ENCODE data around the gene ASB5.

Gene ASB5

DNA sequence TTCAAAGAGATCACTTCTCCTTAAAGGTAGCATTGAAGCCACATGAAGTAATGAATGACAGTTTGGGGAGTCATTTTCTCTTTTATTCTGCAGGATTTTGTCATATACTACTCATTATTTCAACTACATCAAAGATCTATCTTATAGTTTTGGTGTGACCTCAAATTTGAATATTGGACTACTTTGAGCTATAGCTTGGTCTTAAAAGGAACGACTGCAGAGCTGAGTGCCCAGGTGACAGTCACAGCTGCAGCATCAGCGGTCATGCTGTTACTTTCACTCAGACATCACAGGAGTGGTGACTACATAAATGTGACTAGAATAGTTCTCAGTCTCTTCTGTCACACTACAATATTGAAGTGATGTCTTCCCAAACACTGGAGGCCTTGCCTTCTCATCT is 40.0 kb upstream of the ASB5 start:
- Histone ChIP-seq H3K4me1 (ENCODE audit: insufficient read depth, low read length, severe bottlenecking) (peaks cover 16% of the 10 kb centered on the region), H3F3A (ENCODE audit: insufficient read depth, low read length) (no peaks in the 10 kb centered on the region), H3K27ac (ENCODE audit: low read depth, low read length, poor library complexity, severe bottlenecking) (no peak overlapping the region), H4K20me1 (ENCODE audit: insufficient read depth, low read length) (no peaks in the 10 kb centered on the region), H3K9me3 (ENCODE audit: low read length) (no peaks in the 10 kb centered on the region), H3K4me2 (ENCODE audit: low read length) (no peak overlapping the region), H3K4me3 (ENCODE audit: low read depth, low read length, poor library complexity, severe bottlenecking) (no peak overlapping the region), H3K9ac (ENCODE audit: low read length) (no peak overlapping the region), H3K79me2 (ENCODE audit: insufficient read depth, low read length) (no peaks in the 10 kb centered on the region), H3K36me3 (ENCODE audit: insufficient read depth, low read length) (no peaks in the 10 kb centered on the region), H2AFZ (ENCODE audit: low read length) (no peak overlapping the region), H3K9me2 (ENCODE audit: low read depth, low read length) (no peaks in the 10 kb centered on the region), H3K27me3 (ENCODE audit: insufficient read depth, low read length) (no peaks in the 10 kb centered on the region)
- no peak for TF ChIP-seq EZH2 (IDR thresholded peaks at IDR 0.05; ENCODE audit: borderline replicate concordance, low read length)
- TF ChIP-seq, protein P1, sequence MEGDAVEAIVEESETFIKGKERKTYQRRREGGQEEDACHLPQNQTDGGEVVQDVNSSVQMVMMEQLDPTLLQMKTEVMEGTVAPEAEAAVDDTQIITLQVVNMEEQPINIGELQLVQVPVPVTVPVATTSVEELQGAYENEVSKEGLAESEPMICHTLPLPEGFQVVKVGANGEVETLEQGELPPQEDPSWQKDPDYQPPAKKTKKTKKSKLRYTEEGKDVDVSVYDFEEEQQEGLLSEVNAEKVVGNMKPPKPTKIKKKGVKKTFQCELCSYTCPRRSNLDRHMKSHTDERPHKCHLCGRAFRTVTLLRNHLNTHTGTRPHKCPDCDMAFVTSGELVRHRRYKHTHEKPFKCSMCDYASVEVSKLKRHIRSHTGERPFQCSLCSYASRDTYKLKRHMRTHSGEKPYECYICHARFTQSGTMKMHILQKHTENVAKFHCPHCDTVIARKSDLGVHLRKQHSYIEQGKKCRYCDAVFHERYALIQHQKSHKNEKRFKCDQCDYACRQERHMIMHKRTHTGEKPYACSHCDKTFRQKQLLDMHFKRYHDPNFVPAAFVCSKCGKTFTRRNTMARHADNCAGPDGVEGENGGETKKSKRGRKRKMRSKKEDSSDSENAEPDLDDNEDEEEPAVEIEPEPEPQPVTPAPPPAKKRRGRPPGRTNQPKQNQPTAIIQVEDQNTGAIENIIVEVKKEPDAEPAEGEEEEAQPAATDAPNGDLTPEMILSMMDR (IDR thresholded peaks at IDR 0.05; ENCODE audit: low read length), result no peak

DNA sequence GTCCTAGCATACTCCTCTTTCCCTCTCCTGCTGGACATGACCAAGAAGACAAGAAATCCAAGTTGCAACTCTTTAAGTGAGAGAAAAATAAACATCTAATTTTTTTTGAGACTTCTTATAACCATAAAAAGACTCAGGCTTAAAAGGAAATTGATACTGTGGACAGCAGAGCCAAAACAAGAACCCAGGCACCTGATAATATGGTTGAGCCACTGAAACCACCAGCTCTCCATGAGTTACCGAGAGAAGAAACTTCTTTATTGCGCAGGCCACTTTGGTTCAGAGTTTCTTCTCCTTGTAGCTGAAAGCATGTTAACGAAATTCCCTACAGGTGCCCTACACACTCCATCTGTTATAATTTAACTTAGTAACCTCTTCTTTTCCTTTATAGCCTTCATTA is 39.4 kb upstream of the ASB5 start:
- H3K27ac ChIP-seq (ENCODE audit: low read depth, low read length, poor library complexity, severe bottlenecking), result no peak overlapping the region
- no peaks in the 10 kb centered on the region for H4K20me1 ChIP-seq (ENCODE audit: insufficient read depth, low read length)
- no peaks in the 10 kb centered on the region for H3K36me3 ChIP-seq (ENCODE audit: insufficient read depth, low read length)
- H3K4me3 ChIP-seq (ENCODE audit: low read depth, low read length, poor library complexity, severe bottlenecking), result no peak overlapping the region
- no peaks in the 10 kb centered on the region for H3K9me3 ChIP-seq (ENCODE audit: low read length)
- no peaks in the 10 kb centered on the region for H3F3A ChIP-seq (ENCODE audit: insufficient read depth, low read length)
- no peaks in the 10 kb centered on the region for H3K9me2 ChIP-seq (ENCODE audit: low read depth, low read length)
- H3K4me1 ChIP-seq (ENCODE audit: insufficient read depth, low read length, severe bottlenecking), result peaks cover 16% of the 10 kb centered on the region
- H3K79me2 ChIP-seq (ENCODE audit: insufficient read depth, low read length), result no peaks in the 10 kb centered on the region
- H3K4me2 ChIP-seq (ENCODE audit: low read length), result no peak overlapping the region
- no peak overlapping the region for H2AFZ ChIP-seq (ENCODE audit: low read length)
- H3K9ac ChIP-seq (ENCODE audit: low read length), result no peak overlapping the region
- TF ChIP-seq, protein P1 (IDR thresholded peaks at IDR 0.05; ENCODE audit: low read length), result no peak
- TF ChIP-seq EZH2 (IDR thresholded peaks at IDR 0.05; ENCODE audit: borderline replicate concordance, low read length), result no peak
- no peaks in the 10 kb centered on the region for H3K27me3 ChIP-seq (ENCODE audit: insufficient read depth, low read length)

DNA sequence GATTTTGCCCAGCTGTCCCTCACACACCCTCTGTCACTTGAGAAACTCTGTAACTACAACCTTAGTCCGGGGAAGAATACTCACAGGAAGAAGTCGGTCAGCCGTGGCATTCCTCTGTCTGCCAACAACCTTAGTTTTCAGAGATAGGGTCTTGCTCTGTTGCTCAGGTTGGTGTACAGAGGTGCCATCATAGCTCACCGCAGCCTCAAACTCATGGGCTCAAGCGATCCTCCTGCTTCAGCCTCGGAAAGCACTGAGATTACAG is 38.6 kb upstream of the ASB5 start:
- Histone ChIP-seq H3K9ac (ENCODE audit: low read length) (no peak overlapping the region), H3K4me1 (ENCODE audit: insufficient read depth, low read length, severe bottlenecking) (peaks cover 16% of the 10 kb centered on the region), H3K79me2 (ENCODE audit: insufficient read depth, low read length) (no peaks in the 10 kb centered on the region), H4K20me1 (ENCODE audit: insufficient read depth, low read length) (no peaks in the 10 kb centered on the region), H3K9me3 (ENCODE audit: low read length) (no peaks in the 10 kb centered on the region), H3K27me3 (ENCODE audit: insufficient read depth, low read length) (no peaks in the 10 kb centered on the region), H3F3A (ENCODE audit: insufficient read depth, low read length) (no peaks in the 10 kb centered on the region), H3K4me2 (ENCODE audit: low read length) (no peak overlapping the region), H3K36me3 (ENCODE audit: insufficient read depth, low read length) (no peaks in the 10 kb centered on the region), H2AFZ (ENCODE audit: low read length) (no peak overlapping the region), H3K27ac (ENCODE audit: low read depth, low read length, poor library complexity, severe bottlenecking) (no peak overlapping the region), H3K9me2 (ENCODE audit: low read depth, low read length) (no peaks in the 10 kb centered on the region), H3K4me3 (ENCODE audit: low read depth, low read length, poor library complexity, severe bottlenecking) (no peak overlapping the region)
- TF ChIP-seq, protein P1 (IDR thresholded peaks at IDR 0.05; ENCODE audit: low read length), result no peak
